ENCODE data around the gene TRIM59.
"Not testable (repeated sequence)": the region's sequence is repeated elsewhere in the genome, so short reads cannot be mapped to it uniquely, and the experiment has no call there.

The TRIM59 gene

DNA sequence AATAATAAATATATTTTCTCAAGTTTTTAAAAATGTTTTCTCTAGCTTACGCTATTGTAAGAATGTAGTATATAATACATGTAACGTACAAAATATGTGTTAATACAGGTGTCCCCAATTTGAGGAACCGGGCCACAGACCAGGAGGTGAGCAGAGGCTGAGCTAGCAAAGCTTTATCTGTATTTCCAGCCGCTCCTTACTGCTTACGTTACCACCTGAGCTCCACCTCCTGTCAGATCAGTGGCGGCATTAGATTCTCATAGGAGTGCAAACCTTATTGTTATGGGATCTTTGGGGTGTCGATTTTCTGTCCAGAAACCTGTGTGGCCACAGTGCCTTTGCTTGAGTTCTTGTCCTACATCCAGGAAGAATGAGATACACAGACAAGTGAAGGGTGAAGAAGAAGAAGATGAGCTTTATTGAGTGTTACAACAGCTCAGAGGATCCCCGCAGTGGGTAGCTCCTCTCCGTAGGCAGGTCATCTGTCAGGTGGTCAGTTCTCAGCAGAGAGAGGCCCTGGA, 9.9 kb upstream of the TRIM59 start:
- no peak for FAIRE-seq
- no peak for DNase-seq (ENCODE audit: extremely low spot score, insufficient read length, low read depth)

DNA sequence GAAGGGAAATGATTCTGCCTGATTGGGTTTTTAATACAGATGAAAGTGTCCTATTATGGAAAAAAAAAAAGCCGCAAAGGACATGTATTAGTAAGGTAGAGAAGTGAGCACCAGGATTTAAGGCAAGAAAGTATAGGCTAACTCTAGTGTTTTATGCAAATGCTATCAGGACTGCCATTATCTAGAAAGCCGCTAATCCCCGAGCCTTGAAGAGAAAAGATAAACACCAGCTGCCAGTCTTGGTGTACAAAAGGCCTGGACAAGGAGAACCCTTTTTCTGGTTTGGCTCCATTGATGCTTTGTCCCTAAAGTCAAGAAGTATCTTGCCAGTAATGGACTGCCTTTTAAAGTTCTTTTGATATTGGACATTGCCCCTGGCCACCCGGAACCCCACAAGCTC, 8.6 kb upstream of the TRIM59 start:
- FAIRE-seq (no peak), DNase-seq (ENCODE audit: extremely low spot score, insufficient read length, low read depth) (no peak)

- FAIRE-seq = no peak
- DNase-seq (ENCODE audit: extremely low spot score, insufficient read length, low read depth) = no peak
Observed at GRCh38 chr3:160455846-160456245, 6.3 kb upstream of the TRIM59 start.

DNA sequence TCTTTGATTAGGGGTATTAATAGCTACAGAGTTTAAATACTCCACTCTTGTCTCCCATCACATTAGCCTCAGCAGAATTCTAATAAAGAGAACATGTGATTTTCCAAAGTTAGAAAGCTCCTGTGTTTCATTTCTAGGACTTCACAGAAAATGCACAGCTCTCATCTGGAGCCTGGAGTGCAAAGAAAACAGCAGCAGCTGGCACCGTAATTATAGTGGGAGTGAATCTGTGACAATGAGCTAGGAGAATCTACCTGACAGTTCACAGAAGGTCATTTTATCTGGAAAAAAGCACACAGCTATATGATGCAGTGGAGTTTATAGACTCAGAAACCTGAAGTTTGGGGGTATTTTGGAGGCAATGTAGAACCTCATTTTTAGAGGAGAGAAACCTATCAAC, 5.4 kb upstream of the TRIM59 start:
- FAIRE-seq (no peak), DNase-seq (ENCODE audit: extremely low spot score, insufficient read length, low read depth) (no peak)

- not testable (repeated sequence) for FAIRE-seq
Observed at GRCh38 chr3:160452251-160452650, 2.7 kb upstream of the TRIM59 start.

GRCh38 chr3:160451602-160452001, 2.0 kb upstream of the TRIM59 start:
- no peak for DNase-seq (ENCODE audit: extremely low spot score, insufficient read length, low read depth)
- FAIRE-seq = no peak

More at GRCh38 chr3:160452251-160452650, 2.7 kb upstream of the TRIM59 start:
- DNase-seq (ENCODE audit: extremely low spot score, insufficient read length, low read depth) = not testable (repeated sequence)

DNA sequence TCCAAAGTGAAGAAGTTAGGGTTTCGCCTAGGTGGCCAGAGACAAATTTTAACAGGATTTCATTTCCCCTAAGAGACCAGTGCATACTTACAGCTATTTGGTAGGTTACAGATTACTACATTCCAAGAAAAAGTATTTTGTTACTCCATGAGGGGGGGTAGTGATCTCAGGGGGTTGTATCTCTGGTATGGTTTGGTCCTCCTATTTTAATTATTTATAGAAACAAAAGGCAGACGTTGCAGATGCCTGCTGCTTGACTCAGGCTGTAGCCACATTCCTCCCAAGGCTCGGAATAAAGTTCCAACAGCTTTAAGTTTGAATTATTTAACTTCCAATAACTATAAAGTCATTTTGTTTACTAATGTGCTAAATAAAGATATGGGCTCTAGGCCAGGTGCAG, 1.3 kb upstream of the TRIM59 start:
- FAIRE-seq (no peak), DNase-seq (ENCODE audit: extremely low spot score, insufficient read length, low read depth) (no peak)

DNA sequence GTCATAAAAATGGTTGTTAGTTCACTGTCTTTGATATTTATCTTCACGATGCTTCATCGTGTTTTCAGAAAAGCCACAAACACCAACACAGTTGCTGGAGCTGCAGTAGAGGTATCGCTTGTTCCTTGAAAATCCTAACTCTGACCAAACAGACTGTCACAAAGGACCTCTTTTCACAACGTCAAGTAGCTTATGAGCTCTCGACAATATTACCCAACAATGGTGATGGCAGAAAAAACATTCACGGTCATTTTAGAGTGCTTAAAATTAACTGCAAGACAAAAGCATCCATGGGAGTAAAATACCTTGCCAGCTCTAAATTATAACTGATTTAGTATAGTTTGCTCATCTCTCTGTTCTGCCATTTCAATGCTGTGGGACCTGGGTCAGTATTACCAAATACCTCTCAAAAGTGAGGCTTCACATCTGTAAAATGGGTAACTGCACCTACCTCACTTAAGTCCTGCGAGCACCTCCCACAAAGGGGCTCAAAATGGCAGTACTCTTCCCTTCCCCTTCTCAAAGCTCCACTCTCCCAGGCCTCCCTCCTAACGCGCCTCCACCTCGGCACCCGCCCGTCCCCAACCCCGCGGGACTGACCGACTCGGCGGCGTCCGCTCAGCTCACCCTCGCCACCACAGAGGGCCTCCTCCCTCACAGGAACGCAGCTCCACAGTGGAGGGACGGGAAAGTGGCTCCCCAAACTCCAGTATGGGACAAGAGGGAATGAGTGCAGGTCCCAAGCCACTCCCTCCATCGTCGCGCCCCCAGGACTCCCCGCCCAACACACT, 546 bp downstream of the TRIM59 start:
- no peak for FAIRE-seq
- DNase-seq (ENCODE audit: extremely low spot score, insufficient read length, low read depth) = peak; percentile 7

- DNase-seq (ENCODE audit: extremely low spot score, insufficient read length, low read depth) (no peak), FAIRE-seq (no peak)
Observed at GRCh38 chr3:160447544-160447943, 2.0 kb downstream of the TRIM59 start.

GRCh38 chr3:160446522-160447056, 3.0 kb downstream of the TRIM59 start:
- no peak for DNase-seq (ENCODE audit: extremely low spot score, insufficient read length, low read depth)
- FAIRE-seq = no peak

GRCh38 chr3:160445854-160446253, 3.7 kb downstream of the TRIM59 start:
- no peak for FAIRE-seq
- DNase-seq (ENCODE audit: extremely low spot score, insufficient read length, low read depth) = no peak

DNA sequence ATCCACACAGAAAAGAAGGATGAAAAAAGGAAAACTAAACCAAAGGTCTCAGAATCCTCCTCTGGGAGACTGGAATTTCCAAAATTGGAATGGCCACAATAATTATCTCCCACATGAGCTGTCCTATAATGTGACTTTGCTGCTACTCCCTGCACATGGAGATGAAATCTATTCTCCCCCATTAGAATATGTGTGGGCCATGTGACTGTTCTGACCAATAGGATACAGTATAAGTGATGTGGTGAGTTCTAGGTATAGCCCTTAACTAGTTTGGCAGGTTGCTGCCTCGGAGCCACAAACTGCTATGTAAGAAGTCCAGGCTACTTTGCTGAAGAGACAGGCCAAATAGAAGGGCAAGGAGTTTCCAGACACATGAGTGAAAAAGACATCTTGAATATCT, 5.2 kb downstream of the TRIM59 start:
- FAIRE-seq (no peak), DNase-seq (ENCODE audit: extremely low spot score, insufficient read length, low read depth) (no peak)

DNA sequence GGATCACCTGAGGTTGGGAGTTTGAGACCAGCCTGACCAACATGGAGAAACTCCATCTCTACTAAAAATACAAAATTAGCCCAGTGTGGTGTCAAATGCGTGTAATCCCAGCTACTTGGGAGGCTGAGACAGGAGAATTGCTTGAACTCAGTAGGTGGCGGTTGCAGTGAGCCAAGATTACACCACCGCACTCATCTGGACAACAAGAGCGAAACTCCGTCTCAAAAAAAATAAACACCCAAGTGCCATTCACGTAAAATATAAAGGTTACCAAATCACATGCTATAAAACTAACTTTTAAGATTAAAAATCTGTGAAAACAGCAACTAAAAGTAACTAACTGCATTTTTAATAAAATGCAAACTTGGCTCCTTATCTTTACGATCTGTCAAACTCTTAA, 8.9 kb downstream of the TRIM59 start:
- DNase-seq (ENCODE audit: extremely low spot score, insufficient read length, low read depth) (no peak), FAIRE-seq (no peak)

- FAIRE-seq (no peak), DNase-seq (ENCODE audit: extremely low spot score, insufficient read length, low read depth) (no peak)
Observed at GRCh38 chr3:160437083-160437455, 12.5 kb downstream of the TRIM59 start.

DNA sequence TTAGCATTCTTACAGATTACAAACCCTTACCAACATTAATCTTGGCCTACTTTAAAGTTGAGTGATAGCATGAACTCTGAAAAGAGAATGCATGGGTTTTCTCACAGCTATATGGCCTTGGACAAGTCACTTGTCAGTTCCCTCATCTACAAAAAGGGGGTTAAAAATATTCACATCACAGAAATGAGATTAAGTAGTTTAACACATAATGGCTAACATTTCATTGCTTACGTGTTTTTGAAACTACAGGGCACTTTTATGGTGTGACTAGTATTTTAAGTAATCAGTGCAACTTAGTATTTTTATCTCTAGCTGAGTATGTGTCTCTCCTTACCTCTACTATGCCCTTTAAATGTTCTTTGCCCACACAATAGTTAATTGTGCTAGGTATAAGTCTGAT, 13.8 kb downstream of the TRIM59 start:
- no peak for FAIRE-seq
- no peak for DNase-seq (ENCODE audit: extremely low spot score, insufficient read length, low read depth)

GRCh38 chr3:160435095-160435494, 14.5 kb downstream of the TRIM59 start:
- DNase-seq (ENCODE audit: extremely low spot score, insufficient read length, low read depth) (no peak), FAIRE-seq (no peak)

DNA sequence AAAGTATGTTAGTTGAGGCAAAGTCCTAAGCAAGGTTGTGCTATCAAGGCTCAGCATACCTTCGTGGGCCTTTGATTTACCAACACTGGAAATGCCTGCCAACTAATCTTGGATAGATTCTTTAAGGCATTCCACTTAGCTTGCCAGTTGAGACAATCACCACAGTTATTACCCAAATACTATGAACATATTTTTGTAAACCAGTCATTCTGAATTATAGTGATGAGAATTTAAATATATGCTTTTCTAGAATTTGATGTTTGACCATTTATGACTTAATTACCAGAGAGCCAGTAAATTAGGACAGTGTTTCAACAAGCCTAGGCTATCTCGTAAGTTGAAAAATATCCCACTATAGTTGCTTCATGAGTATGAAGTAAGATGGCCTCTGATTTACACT, 15.5 kb downstream of the TRIM59 start:
- DNase-seq (ENCODE audit: extremely low spot score, insufficient read length, low read depth) (no peak), FAIRE-seq (no peak)

DNA sequence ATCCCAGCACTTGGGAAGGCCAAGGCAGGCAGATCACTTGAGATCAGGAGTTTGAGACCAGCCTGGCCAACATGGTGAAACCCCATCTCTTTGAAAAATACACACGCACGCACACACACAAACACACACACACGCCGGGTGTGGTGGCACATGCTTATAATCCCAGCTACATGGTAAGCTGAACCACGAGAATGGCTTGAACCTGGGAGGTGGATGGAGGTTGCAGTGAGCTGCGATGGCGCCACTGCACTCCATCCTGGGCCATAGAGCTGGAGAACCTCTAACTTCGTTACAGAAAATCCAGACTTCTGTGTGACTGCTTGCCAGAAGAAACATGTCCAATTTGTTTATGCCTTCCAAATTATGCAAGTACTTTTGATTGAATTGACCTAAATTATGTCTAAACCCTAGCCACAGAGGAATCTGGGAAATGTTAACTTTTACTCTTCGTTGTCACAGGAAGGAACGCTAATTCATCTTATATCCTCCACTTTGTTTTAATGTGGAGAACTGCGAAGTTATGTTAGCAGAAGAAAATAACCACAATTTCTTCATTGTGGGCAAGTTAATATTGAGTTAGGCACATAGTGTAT, 21.7 kb downstream of the TRIM59 start:
- FAIRE-seq = no peak
- DNase-seq (ENCODE audit: extremely low spot score, insufficient read length, low read depth) = no peak

GRCh38 chr3:160417311-160417710, 32.3 kb downstream of the TRIM59 start:
- FAIRE-seq = no peak
- no peak for DNase-seq (ENCODE audit: extremely low spot score, insufficient read length, low read depth)

GRCh38 chr3:160413613-160414248, 35.9 kb downstream of the TRIM59 start:
- DNase-seq (ENCODE audit: extremely low spot score, insufficient read length, low read depth) (peak; percentile 28), FAIRE-seq (peak; percentile 85)

- DNase-seq (ENCODE audit: extremely low spot score, insufficient read length, low read depth) (no peak), FAIRE-seq (no peak)
Observed at GRCh38 chr3:160412477-160412876, 37.1 kb downstream of the TRIM59 start.

All from GM18507 (cell line).